Stimulated activated CD8-positive, alpha-beta memory T cell treated with anti-CD3 and anti-CD28 coated beads, Interleukin-2, amount 100 ng/mL, for 1 hour (primary cell): ENCODE data around the gene NEB.
"Not testable (repeated sequence)": the region's sequence is repeated elsewhere in the genome, so short reads cannot be mapped to it uniquely, and the experiment has no call there.

ENCODE experiments used
- DNase-seq, 2 donors: peaks; one replicate each; pipeline ENCODE4 v3.0.0-alpha.2; 2020; ENCODE audit warnings: low read depth in 2 of 2

NEB gene

GRCh38 chr2:151758744-151759143, 24.5 kb upstream of the NEB start:
- no peak for DNase-seq

GRCh38 chr2:151757861-151758260, 23.6 kb upstream of the NEB start:
- DNase-seq: no peak

GRCh38 chr2:151756820-151757219, 22.5 kb upstream of the NEB start:
- no peak for DNase-seq

GRCh38 chr2:151754253-151754897, 20.1 kb upstream of the NEB start:
- no peak for DNase-seq

- no peak for DNase-seq
Observed at GRCh38 chr2:151753540-151753939, 19.3 kb upstream of the NEB start.

- not testable (repeated sequence) for DNase-seq
Observed at GRCh38 chr2:151745261-151745660, 11.0 kb upstream of the NEB start.

- DNase-seq: no peak
Observed at GRCh38 chr2:151730262-151730975, 3.9 kb downstream of the NEB start.

- DNase-seq: no peak
Observed at GRCh38 chr2:151729837-151730236, 4.4 kb downstream of the NEB start.

GRCh38 chr2:151729415-151729811, 4.9 kb downstream of the NEB start:
- DNase-seq: no peak

- DNase-seq: no peak
Observed at GRCh38 chr2:151728804-151729414, 5.4 kb downstream of the NEB start.

GRCh38 chr2:151727593-151728552, 6.4 kb downstream of the NEB start:
- no peak for DNase-seq

GRCh38 chr2:151721161-151721560, 13.1 kb downstream of the NEB start:
- DNase-seq: no peak

GRCh38 chr2:151720521-151720920, 13.8 kb downstream of the NEB start:
- DNase-seq: no peak

GRCh38 chr2:151718796-151719195, 15.5 kb downstream of the NEB start:
- DNase-seq: no peak

- DNase-seq: no peak
Observed at GRCh38 chr2:151718247-151718646, 16.0 kb downstream of the NEB start.

GRCh38 chr2:151716721-151717120, 17.6 kb downstream of the NEB start:
- no peak for DNase-seq

GRCh38 chr2:151713291-151713903, 20.9 kb downstream of the NEB start:
- DNase-seq: no peak

- DNase-seq: no peak
Observed at GRCh38 chr2:151711025-151711424, 23.3 kb downstream of the NEB start.

GRCh38 chr2:151708788-151709187, 25.5 kb downstream of the NEB start:
- no peak for DNase-seq

- no peak for DNase-seq
Observed at GRCh38 chr2:151707857-151708256, 26.4 kb downstream of the NEB start.

GRCh38 chr2:151704480-151704961, 29.8 kb downstream of the NEB start:
- DNase-seq: not testable (repeated sequence)
